Right atrium auricular region (tissue), 2 donors: ENCODE results near the gene SLX9. TPM values are rescaled to one million over a fixed set of nuclear protein-coding genes. Genes with fewer than 3 reads are reported as not detected.

Experiments
- DNase-seq: peaks from one replicate; pipeline ENCODE4 v3.0.0-alpha.2; 2019; ENCODE audit warnings: low spot score
- H3K27ac ChIP-seq, 2 donors: fragments of 200-600 bp; sonication (generic); 1 replicate in 1 of 2; 2 replicates in 1 of 2; pipeline ENCODE4 v1.5.1; 2016 to 2019
- H3K27me3 ChIP-seq, 2 donors: fragments of 200-600 bp; sonication (generic); one replicate each; pipeline versions ENCODE4 v1.5.1 to v1.6.0; 2017 to 2019
- H3K36me3 ChIP-seq: fragments of 200-600 bp; sonication (generic); one replicate; pipeline ENCODE4 v1.5.1; 2016
- H3K4me1 ChIP-seq, 2 donors: fragments of 200-600 bp; sonication (generic); one replicate each; pipeline versions ENCODE4 v1.5.1 to v1.6.0; 2017 to 2019
- H3K4me3 ChIP-seq, 2 donors: fragments of 200-600 bp; sonication (generic); 1 replicate in 1 of 2; 2 replicates in 1 of 2; pipeline ENCODE4 v1.5.1; 2017 to 2019; ENCODE audit warnings: mild to moderate bottlenecking in 1 of 2, moderate library complexity in 1 of 2
- H3K9me3 ChIP-seq, 2 donors: fragments of 200-600 bp; sonication (generic); one replicate each; pipeline ENCODE4 v1.5.1; 2019
- CTCF ChIP-seq, 2 donors: fragments of 200-600 bp; sonication (generic); IDR thresholded peaks; one replicate each; pipeline ENCODE4 v1.5.1; 2019; ENCODE audit warnings: antibody characterized with exemption in 2 of 2
- total RNA-seq, 2 donors: library from RNA; depleted of rRNA; stranded (reverse); fragments of >200 nt; gene quantifications; one replicate each; pipeline ENCODE4 v1.1.0, GENCODE V29; 2016

SLX9 gene
- total RNA-seq, 2 donors from 2014 or later: 15.9 to 18.8 TPM

DNA sequence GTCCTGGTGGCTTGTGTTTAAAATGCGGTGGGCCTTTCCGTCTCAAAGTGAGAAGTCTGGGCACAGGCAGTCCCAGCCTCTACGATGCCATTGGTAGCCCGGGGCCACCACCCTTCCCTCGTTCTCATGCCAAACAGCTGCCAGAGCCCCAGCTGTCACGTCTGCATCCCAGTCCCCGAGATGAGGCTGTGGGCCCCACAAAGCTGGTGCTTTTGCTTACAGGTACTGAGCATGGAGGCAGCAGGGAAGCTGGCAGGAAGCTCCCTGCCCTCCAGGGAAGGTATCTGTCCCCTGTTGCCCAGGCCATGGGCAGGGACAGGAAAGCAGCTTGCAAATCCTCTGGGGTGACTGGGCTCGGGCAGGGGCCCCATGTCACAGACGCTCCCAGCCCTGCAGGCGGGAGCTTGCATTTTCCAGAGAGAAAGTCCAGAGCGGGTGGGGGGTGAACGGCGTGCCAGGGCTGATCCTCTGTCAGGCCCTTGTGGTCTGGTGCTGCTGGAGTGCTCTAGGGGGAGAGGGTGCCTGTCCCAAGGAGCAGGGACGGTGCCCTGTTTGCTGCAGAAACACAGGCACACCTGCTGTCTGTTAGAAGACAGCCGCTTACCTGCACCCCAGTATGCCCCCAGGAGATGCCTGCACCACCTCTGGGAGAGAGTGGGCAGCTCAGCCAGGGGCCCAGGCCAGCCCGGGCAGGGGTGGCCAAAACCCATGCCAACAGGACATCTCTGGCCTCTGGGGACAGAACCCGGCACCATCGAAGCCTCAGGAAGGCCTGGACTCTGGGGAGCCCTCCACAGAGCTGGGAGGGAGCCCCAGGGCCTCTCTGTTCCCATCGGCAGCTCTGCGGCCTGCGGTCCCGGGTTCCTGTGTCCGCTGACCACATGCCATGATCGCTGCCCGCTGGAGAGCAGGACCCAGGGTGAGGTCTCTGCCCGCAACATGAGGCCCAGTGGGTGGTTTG is 45.9 kb downstream of the SLX9 start:
- Histone ChIP-seq H3K36me3 (no peaks in the 10 kb centered on the region), H3K27ac (no peak overlapping the region), H3K9me3 (no peaks in the 10 kb centered on the region), H3K4me3 (no peak overlapping the region), H3K27me3 (no peaks in the 10 kb centered on the region), H3K4me1 (peaks cover 0 to 39% of the 10 kb centered on the region in 2 donors)
- DNase-seq: no peak
- no peak for TF ChIP-seq CTCF (IDR thresholded peaks at IDR 0.05)

DNA sequence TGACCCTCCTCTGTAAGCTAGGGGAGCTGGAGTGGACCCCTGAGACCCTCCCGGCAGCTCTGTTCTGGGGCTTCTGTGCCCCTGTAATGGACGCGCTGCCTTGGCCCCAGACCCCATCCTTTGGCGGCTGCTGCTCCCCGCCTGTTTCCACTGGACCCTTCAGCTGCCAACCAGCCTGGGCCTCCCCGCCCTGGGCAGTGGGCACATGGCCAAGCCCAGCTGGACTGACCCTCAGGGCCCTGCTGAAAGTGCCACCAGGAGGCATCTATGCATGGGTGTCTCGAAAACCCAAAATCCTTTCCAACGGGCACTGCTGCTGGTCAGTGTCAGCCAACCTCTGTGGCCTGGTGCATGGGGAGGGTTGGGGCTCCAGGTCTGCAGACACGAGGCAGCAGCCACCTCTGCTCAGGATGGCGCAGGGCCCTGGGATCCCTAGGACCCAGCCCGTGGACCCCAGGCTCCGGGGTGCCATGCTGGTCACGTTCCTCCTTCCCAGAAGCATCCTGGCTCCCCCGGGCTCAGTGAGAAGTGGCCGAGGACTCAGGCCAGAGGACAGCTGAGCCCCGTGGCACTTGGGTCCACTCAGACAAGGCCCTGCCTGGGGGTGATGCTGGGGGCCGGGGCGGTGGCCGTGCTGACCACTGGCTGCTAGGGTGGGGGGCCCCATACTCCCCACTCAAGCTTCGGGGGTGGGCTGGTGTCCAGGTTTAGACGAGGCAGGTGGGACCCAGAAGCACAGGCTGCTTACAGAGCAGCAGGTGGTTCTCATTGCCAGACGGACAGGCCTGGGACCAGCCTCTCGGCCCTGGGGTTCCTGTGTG is 46.9 kb downstream of the SLX9 start:
- H3K9me3 ChIP-seq: no peaks in the 10 kb centered on the region
- H3K27me3 ChIP-seq: no peaks in the 10 kb centered on the region
- no peaks in the 10 kb centered on the region for H3K36me3 ChIP-seq
- peaks cover 0 to 39% of the 10 kb centered on the region in 2 donors for H3K4me1 ChIP-seq
- no peak for TF ChIP-seq CTCF (IDR thresholded peaks at IDR 0.05)
- no peak overlapping the region for H3K27ac ChIP-seq
- no peak overlapping the region for H3K4me3 ChIP-seq
- no peak for DNase-seq

DNA sequence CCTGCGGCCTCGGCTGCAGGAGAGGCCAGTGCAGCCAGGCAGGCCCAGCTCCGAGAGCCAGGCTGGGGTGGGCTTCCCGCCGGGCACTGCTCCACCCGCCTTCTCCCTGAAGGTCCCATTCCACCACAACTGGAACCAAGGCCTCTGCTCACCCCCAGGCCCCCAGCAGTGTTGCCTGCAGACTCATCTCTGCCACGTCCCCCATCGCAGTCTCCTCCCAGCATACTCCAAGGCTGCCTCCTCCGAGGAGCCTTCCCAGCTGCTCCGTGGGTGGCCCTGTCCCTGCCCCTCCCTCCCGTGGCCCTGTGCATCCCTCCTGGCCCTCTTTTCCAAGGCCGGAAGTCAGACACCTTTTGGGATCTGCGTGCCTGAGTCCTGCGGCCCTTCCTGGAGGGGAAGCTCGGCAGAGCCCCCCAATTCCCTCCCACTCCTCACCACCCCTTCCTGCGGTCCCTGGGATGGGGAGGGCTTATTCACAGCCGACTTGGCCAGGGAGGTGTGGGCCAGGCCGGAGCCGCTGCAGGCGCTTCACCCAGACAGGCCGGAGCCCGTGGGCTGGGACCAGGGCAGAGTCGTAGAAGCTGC is 47.6 kb downstream of the SLX9 start:
- TF ChIP-seq CTCF (IDR thresholded peaks at IDR 0.05): no peak
- Histone ChIP-seq H3K4me1 (peaks cover 0 to 43% of the 10 kb centered on the region in 2 donors), H3K9me3 (no peaks in the 10 kb centered on the region), H3K4me3 (no peak overlapping the region), H3K27me3 (no peaks in the 10 kb centered on the region), H3K27ac (no peak overlapping the region), H3K36me3 (no peaks in the 10 kb centered on the region)
- no peak for DNase-seq

- Histone ChIP-seq H3K36me3 (no peaks in the 10 kb centered on the region), H3K27ac (no peak overlapping the region), H3K9me3 (no peaks in the 10 kb centered on the region), H3K4me1 (peaks cover 0 to 37% of the 10 kb centered on the region in 2 donors), H3K4me3 (no peak overlapping the region), H3K27me3 (no peaks in the 10 kb centered on the region)
- no peak for TF ChIP-seq CTCF (IDR thresholded peaks at IDR 0.05)
- no peak for DNase-seq
Observed at GRCh38 chr21:44987886-44988606, 48.2 kb downstream of the SLX9 start.
